ENCODE measurements around the gene POC1A. TPM values are rescaled to one million over a fixed set of nuclear protein-coding genes. Genes with fewer than 3 reads are reported as not detected.

Gene POC1A
- total RNA-seq: 9.9 and 11.9 TPM in 2 replicates

DNA sequence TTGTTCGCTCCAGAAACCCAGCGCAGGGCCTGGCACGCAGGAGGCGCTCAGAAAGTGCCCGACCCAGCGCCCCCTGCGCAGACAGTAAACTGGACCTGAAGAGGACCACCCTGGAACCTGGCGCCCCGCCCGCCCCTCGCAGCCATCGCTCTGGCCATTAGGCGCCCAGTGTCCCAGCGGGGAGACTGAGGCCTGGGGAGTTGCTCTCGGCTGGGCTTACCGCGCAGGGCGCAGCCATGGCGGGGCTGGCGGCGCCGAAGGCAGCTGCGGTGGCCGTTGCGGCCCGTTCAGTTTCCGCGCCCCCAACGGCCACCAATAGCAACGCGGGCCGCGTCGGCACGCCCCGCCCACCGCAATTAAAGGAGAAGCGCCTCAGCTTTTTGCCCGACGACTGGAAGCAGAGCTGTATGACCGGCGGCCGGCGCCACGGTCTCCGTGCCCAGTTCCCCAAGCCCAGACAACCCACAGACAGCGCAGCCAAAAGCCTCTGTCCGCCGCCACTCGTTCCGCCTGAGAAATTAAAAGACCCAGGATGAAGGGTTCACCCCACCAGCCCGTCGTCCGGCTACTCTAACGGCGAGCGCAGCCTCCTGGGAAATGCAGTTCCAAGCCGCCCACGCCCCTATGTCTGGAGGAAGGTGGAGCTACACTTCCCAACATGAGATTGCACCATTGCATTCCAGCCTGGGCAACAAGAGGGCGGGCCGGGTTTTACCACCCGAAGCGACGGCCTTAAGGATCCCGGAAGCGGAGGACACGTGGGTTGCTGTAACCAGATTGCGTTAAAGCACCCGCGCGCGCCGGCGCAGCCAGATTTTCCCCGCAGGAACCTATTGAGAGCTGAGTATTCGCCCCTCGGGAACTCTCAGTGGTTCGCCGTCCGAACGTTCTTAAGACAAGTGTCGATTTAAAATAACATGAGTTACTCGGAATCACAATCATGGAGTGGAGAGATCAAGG is at the start of gene POC1A:
TSS of gene POC1A (minus strand) at position 289 of the 960 bp plus-strand sequence. CDS start at position 238, 51 bp downstream.

DNA sequence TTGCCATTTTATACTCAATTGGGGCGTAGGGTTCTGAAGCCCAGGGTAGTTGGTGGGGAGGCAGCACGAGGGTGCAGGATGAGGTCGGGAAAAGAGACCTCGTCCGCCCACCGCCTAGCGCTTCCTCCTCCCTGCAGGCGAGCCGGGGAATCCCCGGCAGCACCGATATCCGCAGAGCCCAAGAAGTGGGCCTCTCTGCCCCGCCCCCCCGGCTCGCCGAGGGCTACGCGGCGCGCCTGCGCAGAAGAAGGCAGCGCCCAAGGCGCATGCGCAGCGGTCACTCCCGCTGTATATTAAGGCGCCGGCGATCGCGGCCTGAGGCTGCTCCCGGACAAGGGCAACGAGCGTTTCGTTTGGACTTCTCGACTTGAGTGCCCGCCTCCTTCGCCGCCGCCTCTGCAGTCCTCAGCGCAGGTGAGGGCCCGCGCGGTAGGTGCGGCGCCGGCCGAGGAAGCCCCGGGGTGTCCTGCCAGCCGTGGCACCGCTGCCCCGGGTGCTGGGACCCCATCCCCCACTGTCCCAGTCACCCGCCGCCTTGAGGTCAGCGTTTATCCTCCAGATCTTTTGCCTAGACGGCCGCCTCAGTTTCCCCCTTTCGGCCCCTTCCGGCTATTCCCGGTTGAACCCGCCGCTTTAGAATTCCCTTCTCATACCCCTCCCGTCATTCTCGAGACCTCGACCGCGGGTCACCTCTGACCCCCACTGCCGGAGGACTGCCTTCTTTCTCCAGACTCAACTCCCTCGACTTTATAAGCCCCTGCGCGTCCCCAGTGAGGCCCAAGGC is 43.8 kb upstream of the POC1A start, which contains the start of gene ALAS1:
TSS of gene ALAS1 (plus strand) at position 319 of the 784 bp plus-strand sequence. CDS start 1,082 bp downstream, outside the sequence.

DNA sequence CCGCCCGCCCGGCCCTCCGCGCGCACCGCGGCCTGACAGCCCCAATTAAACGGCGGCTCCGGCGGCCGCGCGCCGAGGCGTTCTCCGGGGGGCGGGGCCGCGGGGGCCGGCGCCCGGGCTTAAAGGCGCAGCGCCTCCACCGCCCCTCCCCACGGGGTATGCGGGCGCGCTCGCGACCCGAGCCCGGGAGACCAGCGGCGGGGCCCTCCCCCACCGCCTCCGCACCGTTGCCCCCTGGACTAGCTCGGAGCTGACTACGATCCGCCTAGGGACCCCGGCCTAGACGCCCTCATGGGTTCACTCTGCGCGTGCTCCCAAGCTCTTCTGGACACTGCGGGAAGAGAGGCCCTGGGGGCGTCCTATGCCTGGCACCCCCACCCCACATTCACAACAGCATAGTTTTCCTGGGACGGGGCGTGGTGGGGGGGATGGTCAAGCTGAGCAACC is 97.7 kb downstream of the POC1A start, which contains the start of gene DUSP7:
TSS of gene DUSP7 (minus strand) at position 51 of the 447 bp plus-strand sequence. CDS start 205 bp downstream, outside the sequence.

Other genes starting within 250 kb of the POC1A start
- gene RRP9, start 212.5 kb downstream of the POC1A start, total RNA-seq: 35.3 and 37.5 TPM in 2 replicates
- gene PARP3, start 212.1 kb downstream of the POC1A start, total RNA-seq: 19.2 and 29.4 TPM in 2 replicates
- gene GPR62, start 199.0 kb downstream of the POC1A start, total RNA-seq: 0.20 TPM in 1 of 2 replicates, not detected in the other
- gene PCBP4, start 187.0 kb downstream of the POC1A start, total RNA-seq: 20.9 and 23.9 TPM in 2 replicates
- gene ABHD14B, start 180.4 kb downstream of the POC1A start, total RNA-seq: 32.6 and 41.5 TPM in 2 replicates
- 6.8 and 13.6 TPM in 2 replicates for gene ABHD14A, start 179.4 kb downstream of the POC1A start, total RNA-seq
- 71.7 and 79.0 TPM in 2 replicates for gene ACY1, start 170.9 kb downstream of the POC1A start, total RNA-seq
- 932 and 1,672 TPM in 2 replicates for gene RPL29, start 158.5 kb downstream of the POC1A start, total RNA-seq
- gene DUSP7, start 97.9 kb downstream of the POC1A start, total RNA-seq: 8.1 and 19.5 TPM in 2 replicates
- gene ALAS1, start 43.7 kb upstream of the POC1A start, total RNA-seq: 30.5 and 38.3 TPM in 2 replicates
- gene TLR9, start 71.2 kb upstream of the POC1A start, total RNA-seq: not detected in 2 replicates
- 122 and 144 TPM in 2 replicates for gene TWF2, start 84.7 kb upstream of the POC1A start, total RNA-seq
- 10.9 and 17.6 TPM in 2 replicates for gene PPM1M, start 91.3 kb upstream of the POC1A start, total RNA-seq
- gene WDR82, start 124.2 kb upstream of the POC1A start, total RNA-seq: 43.0 and 57.3 TPM in 2 replicates
- 18.0 and 18.4 TPM in 2 replicates for gene GLYCTK, start 133.4 kb upstream of the POC1A start, total RNA-seq
- 2.5 and 6.6 TPM in 2 replicates for gene DNAH1, start 161.9 kb upstream of the POC1A start, total RNA-seq

Measured in subcutaneous preadipocyte (primary cell).